Gastrocnemius medialis (tissue), 4 donors: ENCODE data around the gene CERS6. TPM values are rescaled to one million over a fixed set of nuclear protein-coding genes. Genes with fewer than 3 reads are reported as not detected.

ENCODE experiments used
- ATAC-seq, 2 donors: fragments of 150-250 bp; one replicate each; pipeline ENCODE4 v1.9.1; 2016
- DNase-seq, 2 donors: peaks; one replicate each; pipeline ENCODE4 v3.0.0-alpha.2; 2019
- H3K27ac ChIP-seq, 4 donors: fragments of 200-600 bp; sonication (generic); 1 replicate in 1 of 4; 2 replicates in 3 of 4; pipeline ENCODE4 v1.5.1; 2016 to 2018; ENCODE audit warnings: mild to moderate bottlenecking in 2 of 4, moderate library complexity in 1 of 4
- H3K27me3 ChIP-seq, 3 donors: fragments of 200-600 bp; sonication (generic) in 2 of 3; 1 replicate in 1 of 3; 2 replicates in 2 of 3; pipeline versions ENCODE4 v1.5.1 to v1.6.0; 2016 to 2019; ENCODE audit warnings: mild to moderate bottlenecking in 1 of 3, moderate library complexity in 1 of 3
- H3K36me3 ChIP-seq, 2 donors: fragments of 200-600 bp; sonication (generic) in 1 of 2; one replicate each; pipeline ENCODE4 v1.5.1; 2017 to 2018
- H3K4me1 ChIP-seq, 2 donors: fragments of 200-600 bp; sonication (generic) in 1 of 2; one replicate each; pipeline ENCODE4 v1.5.1; 2016 to 2017; ENCODE audit warnings: mild to moderate bottlenecking in 2 of 2
- H3K4me3 ChIP-seq, 4 donors: fragments of 200-600 bp; sonication (generic) in 3 of 4; 1 replicate in 1 of 4; 2 replicates in 3 of 4; pipeline ENCODE4 v1.5.1; 2016 to 2019; ENCODE audit warnings: mild to moderate bottlenecking in 2 of 4
- H3K9me3 ChIP-seq, 3 donors: fragments of 200-600 bp; sonication (generic) in 2 of 3; 1 replicate in 1 of 3; 2 replicates in 2 of 3; pipeline ENCODE4 v1.5.1; 2016 to 2019
- POLR2A ChIP-seq, 2 donors: fragments of 450-650 bp; IDR thresholded peaks; one replicate each; pipeline ENCODE4 v1.6.1; 2017; ENCODE audit warnings: antibody characterized with exemption in 2 of 2, mild to moderate bottlenecking in 2 of 2, moderate library complexity in 2 of 2
- in situ Hi-C, 4 donors: fragments of 200-750 bp; cut with MboI; loops; one replicate each; pipeline versions ENCODE4 v1.15.0 to v1.8.0; 2017; ENCODE audit warnings: low sequenced_read_pairs in 4 of 4
- intact Hi-C: fragments of 100-400 bp; cut with DNase I; formaldehyde crosslinking; loops from one replicate; pipeline ENCODE4 v1.15.1; 2023; ENCODE audit warnings: low total_unique reads
- total RNA-seq, 4 donors: library from RNA; depleted of rRNA; stranded (reverse); fragments of >200 nt; gene quantifications; one replicate each; pipeline versions ENCODE4 v1.1.0 to v1.2.3, GENCODE V29; 2016
- TF ChIP-seq, protein P1 (sequence below), 5 experiments: fragments of 450-650 bp in 3 of 5; fragments of 200-600 bp in 2 of 5; sonication (generic) in 2 of 5; IDR thresholded peaks in 4 of 5; conservative IDR thresholded peaks in 1 of 5; 1 replicate in 4 of 5; 2 replicates in 1 of 5; pipeline ENCODE4 v1.5.1; 2016 to 2019; ENCODE audit warnings: antibody characterized with exemption in 5 of 5, mild to moderate bottlenecking in 3 of 5, moderate library complexity in 3 of 5

The CERS6 gene
- total RNA-seq, 4 donors from 2014 or later: 11.9 to 18.0 (median 14.7) TPM

DNA sequence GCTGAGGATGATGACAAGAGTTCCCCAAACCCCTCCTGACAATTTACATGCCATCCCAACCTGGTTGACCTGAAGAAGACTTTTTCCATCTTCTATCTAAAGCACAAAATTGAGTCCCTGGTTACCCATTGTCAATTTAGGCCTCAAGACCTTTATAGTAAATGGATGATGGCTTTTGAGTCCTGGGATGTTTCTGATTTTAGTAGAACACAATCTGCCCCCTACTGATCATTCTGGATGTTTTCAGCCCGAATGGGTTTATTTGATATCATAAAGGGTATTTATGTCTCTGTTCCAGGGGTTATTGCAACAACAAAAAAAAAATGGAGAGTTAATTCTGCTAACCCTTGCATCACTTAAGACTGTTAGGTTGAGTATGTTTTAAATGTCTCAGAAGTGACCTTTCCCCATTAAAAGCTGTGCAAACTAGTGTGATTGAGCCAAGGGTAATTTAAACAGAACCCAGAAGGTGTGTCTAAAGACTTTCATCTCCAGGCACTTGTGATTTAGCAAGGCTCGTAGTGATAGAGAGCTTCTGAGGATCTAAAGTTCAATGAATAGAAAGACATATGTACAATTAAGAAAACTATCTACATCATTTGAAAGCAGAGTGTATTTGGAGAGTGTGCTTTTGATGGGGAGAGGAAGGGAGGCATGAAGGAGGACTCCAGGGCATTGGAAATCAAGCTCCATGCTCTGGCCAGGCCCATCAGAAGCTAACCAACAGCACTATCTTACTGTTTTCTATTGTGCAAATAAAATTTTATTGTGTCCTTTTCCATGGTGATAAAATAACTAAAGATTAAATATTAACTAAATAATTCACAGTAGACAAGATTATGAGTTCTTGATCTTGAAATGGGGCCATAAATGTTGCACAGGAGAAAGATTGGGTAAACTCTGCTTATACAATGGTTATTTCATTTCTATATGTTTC lies 249.7 kb downstream of the CERS6 start:
- no peaks in the 10 kb centered on the region for H3K9me3 ChIP-seq
- ATAC-seq: no peak
- H3K27ac ChIP-seq: no peak overlapping the region
- H3K36me3 ChIP-seq: no peaks in the 10 kb centered on the region
- DNase-seq: no peak
- TF ChIP-seq, protein P1, sequence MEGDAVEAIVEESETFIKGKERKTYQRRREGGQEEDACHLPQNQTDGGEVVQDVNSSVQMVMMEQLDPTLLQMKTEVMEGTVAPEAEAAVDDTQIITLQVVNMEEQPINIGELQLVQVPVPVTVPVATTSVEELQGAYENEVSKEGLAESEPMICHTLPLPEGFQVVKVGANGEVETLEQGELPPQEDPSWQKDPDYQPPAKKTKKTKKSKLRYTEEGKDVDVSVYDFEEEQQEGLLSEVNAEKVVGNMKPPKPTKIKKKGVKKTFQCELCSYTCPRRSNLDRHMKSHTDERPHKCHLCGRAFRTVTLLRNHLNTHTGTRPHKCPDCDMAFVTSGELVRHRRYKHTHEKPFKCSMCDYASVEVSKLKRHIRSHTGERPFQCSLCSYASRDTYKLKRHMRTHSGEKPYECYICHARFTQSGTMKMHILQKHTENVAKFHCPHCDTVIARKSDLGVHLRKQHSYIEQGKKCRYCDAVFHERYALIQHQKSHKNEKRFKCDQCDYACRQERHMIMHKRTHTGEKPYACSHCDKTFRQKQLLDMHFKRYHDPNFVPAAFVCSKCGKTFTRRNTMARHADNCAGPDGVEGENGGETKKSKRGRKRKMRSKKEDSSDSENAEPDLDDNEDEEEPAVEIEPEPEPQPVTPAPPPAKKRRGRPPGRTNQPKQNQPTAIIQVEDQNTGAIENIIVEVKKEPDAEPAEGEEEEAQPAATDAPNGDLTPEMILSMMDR (IDR thresholded peaks at IDR 0.05 in 4 of 5, conservative IDR thresholded peaks at IDR 0.05 in 1 of 5): no peak
- no peak for TF ChIP-seq POLR2A (IDR thresholded peaks at IDR 0.05)
- intact Hi-C loops: no loop called here
- H3K27me3 ChIP-seq: no peaks in the 10 kb centered on the region
- no peaks in the 10 kb centered on the region for H3K4me1 ChIP-seq
- H3K4me3 ChIP-seq: no peak overlapping the region
- in situ Hi-C loops: no loop called here

DNA sequence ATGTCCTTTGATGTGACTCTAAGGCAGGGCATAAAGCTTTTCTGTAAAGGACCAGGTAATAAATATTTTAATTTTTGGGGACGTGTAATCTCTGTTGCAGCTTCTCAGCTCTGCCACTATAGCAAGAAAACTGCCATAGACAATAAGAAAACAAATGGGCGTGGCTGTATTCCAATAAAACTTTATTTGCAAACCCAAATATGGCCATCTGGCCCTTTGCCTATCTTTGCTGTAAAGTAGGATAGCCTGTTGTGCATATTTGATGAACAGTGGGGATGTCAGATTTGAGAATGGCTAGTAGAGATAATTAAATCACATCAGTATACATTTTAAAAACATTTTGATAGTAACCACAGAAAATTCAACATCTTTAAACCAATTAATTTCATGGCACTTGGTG lies 250.7 kb downstream of the CERS6 start:
- Histone ChIP-seq H3K4me3 (no peak overlapping the region), H3K9me3 (no peaks in the 10 kb centered on the region), H3K27ac (no peak overlapping the region), H3K36me3 (no peaks in the 10 kb centered on the region), H3K27me3 (no peaks in the 10 kb centered on the region), H3K4me1 (no peaks in the 10 kb centered on the region)
- intact Hi-C loops (no loop called here), in situ Hi-C loops (no loop called here)
- ATAC-seq: no peak
- DNase-seq: no peak
- no peak for TF ChIP-seq POLR2A (IDR thresholded peaks at IDR 0.05)
- TF ChIP-seq, protein P1 (IDR thresholded peaks at IDR 0.05 in 4 of 5, conservative IDR thresholded peaks at IDR 0.05 in 1 of 5): no peak

DNA sequence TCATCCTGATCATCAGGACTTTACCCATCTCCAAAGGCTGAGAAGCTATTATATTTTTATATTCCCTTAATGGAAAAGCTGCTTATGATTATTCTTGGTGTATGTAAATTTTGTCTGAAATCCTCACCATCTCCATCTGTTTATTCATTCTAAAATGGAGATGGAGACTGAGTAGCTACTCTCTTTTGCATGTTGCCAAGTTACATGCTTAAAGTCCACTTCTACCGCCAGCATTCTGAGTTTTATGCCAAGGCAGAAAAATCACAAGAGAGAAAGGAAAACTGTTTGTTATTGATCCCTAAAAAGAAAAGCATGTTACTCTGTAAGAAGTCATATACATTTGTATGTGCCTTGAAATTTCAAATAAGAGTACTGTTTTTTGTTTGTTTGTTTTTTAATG lies 252.0 kb downstream of the CERS6 start:
- Histone ChIP-seq H3K4me3 (no peak overlapping the region), H3K9me3 (no peaks in the 10 kb centered on the region), H3K4me1 (no peaks in the 10 kb centered on the region), H3K27ac (no peak overlapping the region), H3K36me3 (no peaks in the 10 kb centered on the region), H3K27me3 (no peaks in the 10 kb centered on the region)
- DNase-seq: no peak
- intact Hi-C loops (no loop called here), in situ Hi-C loops (no loop called here)
- ATAC-seq: no peak
- TF ChIP-seq, protein P1 (IDR thresholded peaks at IDR 0.05 in 4 of 5, conservative IDR thresholded peaks at IDR 0.05 in 1 of 5): no peak
- no peak for TF ChIP-seq POLR2A (IDR thresholded peaks at IDR 0.05)

DNA sequence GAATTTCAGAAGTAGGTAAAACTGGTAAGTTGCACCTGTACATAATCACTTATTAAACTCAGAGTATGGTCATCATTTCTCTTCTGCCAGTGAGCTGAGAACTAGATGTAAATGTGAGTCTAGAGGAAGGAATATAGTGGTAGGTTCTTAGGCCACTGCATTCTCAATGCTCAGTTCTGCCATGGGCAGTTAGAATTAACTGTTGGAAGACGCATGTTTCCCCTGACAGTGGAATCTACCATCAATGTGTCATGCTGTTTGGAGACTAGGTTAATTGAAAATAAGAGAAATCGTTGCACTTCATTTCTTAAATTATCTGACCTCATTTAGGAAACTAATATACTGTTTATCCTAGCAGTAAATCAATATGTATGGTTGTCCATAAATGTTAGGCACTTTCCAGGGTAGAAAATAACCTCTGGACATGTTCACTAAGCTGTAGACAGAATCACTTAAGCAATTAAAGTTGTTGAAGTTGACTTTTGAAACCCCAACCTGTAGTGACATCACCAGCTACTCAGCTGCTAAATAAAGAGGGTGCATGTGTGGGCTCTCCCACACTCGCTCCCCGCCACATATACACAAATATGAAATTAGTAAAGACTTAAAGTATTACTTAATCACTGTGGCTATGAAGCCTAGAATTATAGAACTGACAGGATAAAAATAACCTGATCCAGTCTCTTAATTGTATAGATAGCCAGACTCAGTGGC lies 254.8 kb downstream of the CERS6 start:
- intact Hi-C loops (no loop called here), in situ Hi-C loops (no loop called here)
- no peak for TF ChIP-seq POLR2A (IDR thresholded peaks at IDR 0.05)
- TF ChIP-seq, protein P1 (IDR thresholded peaks at IDR 0.05 in 4 of 5, conservative IDR thresholded peaks at IDR 0.05 in 1 of 5): no peak

More for the DNA sequence above, 254.8 kb downstream of the CERS6 start:
- ATAC-seq (no peak), DNase-seq (no peak)
- Histone ChIP-seq H3K4me3 (no peak overlapping the region), H3K36me3 (no peaks in the 10 kb centered on the region), H3K27me3 (no peaks in the 10 kb centered on the region), H3K9me3 (no peaks in the 10 kb centered on the region), H3K4me1 (no peaks in the 10 kb centered on the region), H3K27ac (no peak overlapping the region)
